ENCODE data around the gene PRKCZ.

Gene PRKCZ

GRCh38 chr1:2181752-2182151 lies 131.5 kb downstream of the PRKCZ start:
- no peak for DNase-seq

- no peak for DNase-seq
These were observed 132.2 kb downstream of the PRKCZ start for GRCh38 chr1:2182376-2182775.

- no peak for DNase-seq
These were observed 133.7 kb downstream of the PRKCZ start for GRCh38 chr1:2183937-2184334.

- no peak for DNase-seq
These were observed 134.3 kb downstream of the PRKCZ start for GRCh38 chr1:2184531-2184930.

- no peak for DNase-seq
These were observed 134.7 kb downstream of the PRKCZ start for GRCh38 chr1:2184934-2185333.

GRCh38 chr1:2185880-2186855 lies 136.0 kb downstream of the PRKCZ start:
- DNase-seq = no peak

GRCh38 chr1:2186901-2187300 lies 136.7 kb downstream of the PRKCZ start:
- DNase-seq = no peak

GRCh38 chr1:2187619-2188018 lies 137.4 kb downstream of the PRKCZ start:
- no peak for DNase-seq

- no peak for DNase-seq
These were observed 138.1 kb downstream of the PRKCZ start for GRCh38 chr1:2188336-2188735.

GRCh38 chr1:2189459-2190425 lies 139.5 kb downstream of the PRKCZ start:
- DNase-seq = peak; percentile 83

- DNase-seq = no peak
These were observed 140.3 kb downstream of the PRKCZ start for GRCh38 chr1:2190491-2190976.

- no peak for DNase-seq
These were observed 142.1 kb downstream of the PRKCZ start for GRCh38 chr1:2192031-2192995.

- DNase-seq = no peak
These were observed 143.5 kb downstream of the PRKCZ start for GRCh38 chr1:2193514-2194281.

- peak; percentile 11 for DNase-seq
These were observed 144.2 kb downstream of the PRKCZ start, which contains the start of gene FAAP20 for GRCh38 chr1:2194319-2194897. Gene FAAP20, minus strand, starts transcription at chr1:2194772. Its CDS starts 23 bp downstream, at chr1:2194749.

- peak; percentile 46 for DNase-seq
These were observed 144.9 kb downstream of the PRKCZ start for GRCh38 chr1:2194898-2195673.

GRCh38 chr1:2195785-2196184 lies 145.6 kb downstream of the PRKCZ start:
- DNase-seq = no peak

- DNase-seq = no peak
These were observed 146.9 kb downstream of the PRKCZ start for GRCh38 chr1:2196901-2197638.

GRCh38 chr1:2197707-2198165 lies 147.5 kb downstream of the PRKCZ start:
- no peak for DNase-seq

GRCh38 chr1:2198571-2198970 lies 148.4 kb downstream of the PRKCZ start:
- DNase-seq = no peak

Data from NCI-H774 (cell line).